AG04450 (cell line): ENCODE results near the gene SDK1. TPM values are rescaled to one million over a fixed set of nuclear protein-coding genes. Genes with fewer than 3 reads are reported as not detected.

Experiments
- CTCF ChIA-PET: fragments of 300-600, 350-600 bp; formaldehyde crosslinking; extraction: SDS; loops from one replicate; lab custom pipeline; 2022; ENCODE audit warnings: antibody characterized with exemption, inconsistent platforms; lab: Charles Lee
- POLR2A ChIA-PET: fragments of 350-600 bp; formaldehyde crosslinking; extraction: SDS; loops from one replicate; lab custom pipeline; 2021; ENCODE audit warnings: antibody characterized with exemption, inconsistent platforms; lab: Yijun Ruan, JAX
- DNase-seq: peaks from one replicate; pipeline ENCODE4 v3.0.0-alpha.2; 2011; ENCODE audit warnings: low read depth, low spot score
- H3K27ac ChIP-seq: one replicate; pipeline ENCODE4 v1.5.1; 2012; ENCODE audit warnings: low read depth, low read length, control low read depth
- H3K27me3 ChIP-seq: one replicate; pipeline ENCODE4 v1.6.0; 2012; ENCODE audit warnings: low read length; ENCODE audit not compliant: control insufficient read depth, insufficient read depth
- H3K4me3 ChIP-seq: 2 replicates; pipeline ENCODE4 v1.5.1; 2011; ENCODE audit warnings: mild to moderate bottlenecking, low read depth, low read length, control low read depth
- H3K9me3 ChIP-seq: 2 replicates; pipeline ENCODE4 v1.5.1; 2012; ENCODE audit warnings: low read length; ENCODE audit not compliant: control insufficient read depth, insufficient read depth
- CTCF ChIP-seq: IDR thresholded peaks from 2 replicates; pipeline ENCODE4 v1.5.1; 2011; ENCODE audit warnings: low read depth, low read length, control low read depth, inconsistent platforms
- polyA plus RNA-seq: library from polyadenylated mRNA; depleted of rRNA; stranded (reverse); fragments of >200 nt; gene quantifications from 2 replicates; pipeline ENCODE4 v1.2.3, GENCODE V29; 2011

The SDK1 gene
- polyA plus RNA-seq, 1 experiment, result 2.2 TPM

GRCh38 chr7:4245866-4246470 is 944.9 kb downstream of the SDK1 start:
- no peak for TF ChIP-seq CTCF
- DNase-seq, result no peak
- H3K9me3 ChIP-seq, result peaks cover 74% of the 10 kb centered on the region
- H3K4me3 ChIP-seq, result no peak overlapping the region
- H3K27ac ChIP-seq, result no peak overlapping the region
- ChIA-PET POLR2A (no interaction called here), CTCF (no interaction called here)
- no peaks in the 10 kb centered on the region for H3K27me3 ChIP-seq

GRCh38 chr7:4246536-4246935 is 945.5 kb downstream of the SDK1 start:
- Histone ChIP-seq H3K27me3 (no peaks in the 10 kb centered on the region), H3K4me3 (no peak overlapping the region), H3K27ac (no peak overlapping the region), H3K9me3 (peaks cover 69% of the 10 kb centered on the region)
- CTCF ChIA-PET, result no interaction called here
- no peak for TF ChIP-seq CTCF
- DNase-seq, result no peak
- POLR2A ChIA-PET, result no interaction called here

GRCh38 chr7:4247106-4247876 is 946.2 kb downstream of the SDK1 start:
- no peaks in the 10 kb centered on the region for H3K27me3 ChIP-seq
- no peak overlapping the region for H3K27ac ChIP-seq
- peaks cover 61% of the 10 kb centered on the region for H3K9me3 ChIP-seq
- no peak for DNase-seq
- CTCF ChIA-PET, result no interaction called here
- POLR2A ChIA-PET, result no interaction called here
- no peak for TF ChIP-seq CTCF
- H3K4me3 ChIP-seq, result no peak overlapping the region

- Histone ChIP-seq H3K4me3 (no peak overlapping the region), H3K27ac (no peak overlapping the region), H3K9me3 (peaks cover 53% of the 10 kb centered on the region), H3K27me3 (no peaks in the 10 kb centered on the region)
- ChIA-PET CTCF (no interaction called here), POLR2A (no interaction called here)
- TF ChIP-seq CTCF, result no peak
- no peak for DNase-seq
These were observed 947.2 kb downstream of the SDK1 start for GRCh38 chr7:4248295-4248694.

GRCh38 chr7:4249241-4249640 is 948.2 kb downstream of the SDK1 start:
- no peak for DNase-seq
- no peaks in the 10 kb centered on the region for H3K27me3 ChIP-seq
- H3K4me3 ChIP-seq, result no peak overlapping the region
- ChIA-PET POLR2A (no interaction called here), CTCF (no interaction called here)
- H3K9me3 ChIP-seq, result peaks cover 49% of the 10 kb centered on the region
- H3K27ac ChIP-seq, result no peak overlapping the region
- TF ChIP-seq CTCF, result no peak
